AG09319 (cell line): ENCODE data around the gene ZNF416.

Experiments
- DNase-seq: peaks from one replicate; pipeline ENCODE4 v3.0.0-alpha.2; 2010; ENCODE audit warnings: low read depth; ENCODE audit errors: extremely low read depth
- TF ChIP-seq, protein P1 (sequence below): IDR thresholded peaks from 2 replicates; pipeline ENCODE4 v1.5.1; 2011; ENCODE audit warnings: low read depth, mild to moderate bottlenecking, inconsistent platforms, low read length, moderate library complexity

ZNF416 gene

DNA sequence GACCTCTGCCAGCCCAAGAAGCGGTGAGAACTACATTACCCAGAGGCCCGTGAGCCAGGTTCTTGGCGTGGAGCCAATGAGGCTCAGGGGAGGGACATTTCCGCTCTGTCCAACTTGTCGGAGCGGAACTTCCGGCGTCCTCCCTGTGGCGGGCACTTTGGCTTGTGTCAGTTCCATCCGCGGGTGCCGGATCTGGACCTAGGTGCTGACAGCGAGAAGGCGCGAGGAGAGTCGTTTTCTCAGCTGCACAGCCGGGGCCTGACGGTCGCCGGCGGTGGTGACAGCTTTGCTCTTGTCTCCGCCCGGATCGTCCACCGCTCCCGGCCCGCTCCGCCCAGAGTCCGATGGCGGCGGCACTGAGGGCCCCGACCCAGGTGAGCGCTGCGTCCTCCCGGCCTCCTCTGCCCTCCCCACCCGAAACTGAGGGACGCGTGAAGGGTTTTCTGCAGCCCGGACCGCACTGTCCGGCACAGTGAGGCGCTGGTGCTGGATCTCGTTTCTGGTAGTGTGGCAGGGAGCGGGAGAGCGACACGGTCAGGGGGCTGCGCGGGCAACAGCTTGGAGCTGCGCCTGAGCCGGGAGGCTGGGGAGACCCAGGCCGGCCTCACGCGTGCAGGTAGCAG lies 21.2 kb upstream of the ZNF416 start, which contains the start of gene ZNF530:
Gene ZNF530 (plus strand): TSS at position 125 of the 623 bp plus-strand sequence. CDS start 4,461 bp downstream, outside the sequence.
- peak; percentile 68 for DNase-seq
- TF ChIP-seq, protein P1, sequence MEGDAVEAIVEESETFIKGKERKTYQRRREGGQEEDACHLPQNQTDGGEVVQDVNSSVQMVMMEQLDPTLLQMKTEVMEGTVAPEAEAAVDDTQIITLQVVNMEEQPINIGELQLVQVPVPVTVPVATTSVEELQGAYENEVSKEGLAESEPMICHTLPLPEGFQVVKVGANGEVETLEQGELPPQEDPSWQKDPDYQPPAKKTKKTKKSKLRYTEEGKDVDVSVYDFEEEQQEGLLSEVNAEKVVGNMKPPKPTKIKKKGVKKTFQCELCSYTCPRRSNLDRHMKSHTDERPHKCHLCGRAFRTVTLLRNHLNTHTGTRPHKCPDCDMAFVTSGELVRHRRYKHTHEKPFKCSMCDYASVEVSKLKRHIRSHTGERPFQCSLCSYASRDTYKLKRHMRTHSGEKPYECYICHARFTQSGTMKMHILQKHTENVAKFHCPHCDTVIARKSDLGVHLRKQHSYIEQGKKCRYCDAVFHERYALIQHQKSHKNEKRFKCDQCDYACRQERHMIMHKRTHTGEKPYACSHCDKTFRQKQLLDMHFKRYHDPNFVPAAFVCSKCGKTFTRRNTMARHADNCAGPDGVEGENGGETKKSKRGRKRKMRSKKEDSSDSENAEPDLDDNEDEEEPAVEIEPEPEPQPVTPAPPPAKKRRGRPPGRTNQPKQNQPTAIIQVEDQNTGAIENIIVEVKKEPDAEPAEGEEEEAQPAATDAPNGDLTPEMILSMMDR, result no peak

DNA sequence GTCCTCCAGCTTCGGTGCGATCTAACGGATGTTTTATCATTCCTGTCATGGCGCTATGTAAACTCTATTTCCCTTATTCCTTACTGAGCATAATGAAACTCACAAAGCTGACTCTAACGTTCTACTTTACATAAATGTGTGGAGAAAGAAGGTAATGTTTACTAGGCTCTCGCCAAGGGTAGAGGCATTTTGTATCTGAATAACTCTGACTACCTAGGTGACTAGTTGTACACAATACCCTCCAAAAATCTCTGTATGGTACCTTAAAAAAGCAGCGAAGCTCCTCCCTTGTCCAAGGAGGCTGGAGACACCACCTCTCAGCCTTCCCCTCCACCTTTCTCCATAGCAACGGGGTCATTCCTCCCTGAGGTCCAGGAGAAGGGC lies 20.7 kb upstream of the ZNF416 start:
- DNase-seq, result no peak
- TF ChIP-seq, protein P1, result no peak

DNA sequence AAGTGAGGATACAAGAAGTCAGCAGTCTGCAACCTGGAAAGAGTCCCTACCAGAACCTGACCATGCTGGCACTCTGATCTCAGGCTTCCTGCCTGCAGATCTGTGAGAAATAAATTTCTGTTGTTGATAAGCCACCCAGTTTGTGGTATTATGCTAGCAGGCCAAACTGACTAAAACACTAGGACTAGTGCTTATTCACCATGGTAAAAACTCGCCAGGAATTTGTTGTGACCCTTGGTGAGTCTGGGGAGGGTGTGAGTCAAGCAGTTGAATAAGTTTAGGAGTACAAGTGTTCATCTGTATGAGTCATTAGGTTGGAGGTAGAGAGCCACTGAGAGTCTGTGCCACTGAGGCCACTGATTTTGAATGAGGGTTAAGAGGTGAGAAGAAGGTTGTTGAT lies 8.8 kb upstream of the ZNF416 start:
- DNase-seq, result no peak
- TF ChIP-seq, protein P1, result no peak

DNA sequence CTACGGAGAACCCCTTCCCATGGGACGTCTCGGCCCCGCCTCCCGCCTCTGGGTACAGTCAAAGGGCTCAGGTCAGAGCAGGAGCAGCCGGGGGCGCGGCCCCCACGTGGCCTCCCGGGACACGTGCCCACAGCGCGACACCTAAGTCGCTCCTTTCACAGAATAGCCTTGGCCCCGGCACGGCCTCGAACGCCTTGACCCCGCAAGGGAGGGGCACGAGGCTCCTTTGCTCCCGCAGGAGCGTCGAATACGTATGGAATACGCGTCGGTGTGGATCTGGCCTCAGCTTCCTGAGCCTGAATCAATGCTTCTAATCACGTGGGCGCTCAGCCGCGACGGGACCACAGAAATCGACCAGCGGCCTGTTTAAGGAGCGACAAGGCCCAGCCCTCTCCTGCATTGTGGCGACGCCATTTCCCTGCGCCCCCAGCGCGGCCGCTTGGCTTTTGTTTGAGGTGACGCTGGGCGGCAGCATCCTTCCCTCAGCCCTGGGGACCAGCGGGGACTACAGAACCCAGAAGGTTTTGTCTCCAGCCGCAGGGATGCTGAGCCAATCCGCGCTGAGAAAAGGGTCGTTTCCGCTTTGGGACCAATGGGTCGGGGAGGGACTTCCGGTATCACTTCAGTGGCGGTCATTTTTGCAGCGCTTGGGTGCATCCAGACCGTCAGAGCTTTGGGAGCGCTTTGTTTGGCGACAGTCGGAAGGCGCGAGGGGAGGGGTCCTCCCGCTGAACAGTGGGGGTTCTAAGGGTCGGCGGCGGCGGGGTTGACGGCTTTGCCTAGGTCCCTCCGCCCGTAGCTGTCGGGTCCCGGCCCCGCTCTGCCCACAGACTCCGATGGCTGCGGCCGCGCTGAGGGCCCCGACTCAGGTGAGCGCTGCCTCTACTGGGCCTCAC lies 5.1 kb upstream of the ZNF416 start, which contains the start of gene ZIK1:
Gene ZIK1 (plus strand): TSS at position 625 of the 896 bp plus-strand sequence. CDS start 212 bp downstream, at position 837.
- DNase-seq, result peak; percentile 70
- TF ChIP-seq, protein P1, result no peak; the same call in 1 of the 2 replicates

DNA sequence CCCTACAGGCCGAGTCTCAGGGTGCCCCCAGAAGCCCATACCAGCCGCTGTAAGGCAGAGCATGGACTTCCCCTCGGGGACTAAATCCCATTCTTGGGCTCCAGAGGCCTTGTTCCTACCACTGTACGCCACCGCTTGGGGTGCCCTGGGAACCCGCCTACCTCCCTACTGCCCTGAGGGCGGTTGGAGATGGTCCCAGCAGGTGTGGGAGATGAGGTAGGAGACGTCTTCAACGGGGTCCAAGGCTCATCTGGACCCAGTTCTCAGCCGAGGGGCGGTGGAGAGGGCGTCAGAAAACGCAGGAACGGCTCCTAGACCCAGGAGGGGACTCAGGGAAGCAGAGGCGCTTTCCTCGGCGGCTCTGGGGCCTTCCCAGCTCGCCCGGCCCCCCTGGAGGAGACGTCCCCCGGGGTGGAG lies 4.4 kb upstream of the ZNF416 start:
- no peak for DNase-seq
- TF ChIP-seq, protein P1, result no peak

DNA sequence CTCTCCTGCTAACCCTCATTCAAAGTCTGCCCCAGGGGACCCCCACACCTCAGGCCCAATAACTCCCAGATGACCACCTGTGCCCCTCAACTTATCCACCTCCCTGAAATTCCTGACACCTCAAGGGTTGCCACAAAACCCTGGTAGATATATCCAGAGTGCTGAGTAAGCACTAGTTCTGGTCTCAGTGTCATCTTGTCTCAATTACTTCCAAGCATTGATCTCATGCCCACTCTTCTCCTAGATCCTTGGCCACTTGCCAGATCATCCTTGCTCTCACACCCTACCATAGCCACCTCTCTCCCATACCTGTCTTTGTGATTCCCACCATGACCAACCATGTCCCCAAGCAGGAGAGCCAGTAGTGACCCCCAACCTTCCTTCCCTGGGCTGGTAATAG lies 2.0 kb downstream of the ZNF416 start:
- no peak for DNase-seq
- TF ChIP-seq, protein P1, result no peak
